ENCODE results near the gene PLPP1.

The PLPP1 gene

DNA sequence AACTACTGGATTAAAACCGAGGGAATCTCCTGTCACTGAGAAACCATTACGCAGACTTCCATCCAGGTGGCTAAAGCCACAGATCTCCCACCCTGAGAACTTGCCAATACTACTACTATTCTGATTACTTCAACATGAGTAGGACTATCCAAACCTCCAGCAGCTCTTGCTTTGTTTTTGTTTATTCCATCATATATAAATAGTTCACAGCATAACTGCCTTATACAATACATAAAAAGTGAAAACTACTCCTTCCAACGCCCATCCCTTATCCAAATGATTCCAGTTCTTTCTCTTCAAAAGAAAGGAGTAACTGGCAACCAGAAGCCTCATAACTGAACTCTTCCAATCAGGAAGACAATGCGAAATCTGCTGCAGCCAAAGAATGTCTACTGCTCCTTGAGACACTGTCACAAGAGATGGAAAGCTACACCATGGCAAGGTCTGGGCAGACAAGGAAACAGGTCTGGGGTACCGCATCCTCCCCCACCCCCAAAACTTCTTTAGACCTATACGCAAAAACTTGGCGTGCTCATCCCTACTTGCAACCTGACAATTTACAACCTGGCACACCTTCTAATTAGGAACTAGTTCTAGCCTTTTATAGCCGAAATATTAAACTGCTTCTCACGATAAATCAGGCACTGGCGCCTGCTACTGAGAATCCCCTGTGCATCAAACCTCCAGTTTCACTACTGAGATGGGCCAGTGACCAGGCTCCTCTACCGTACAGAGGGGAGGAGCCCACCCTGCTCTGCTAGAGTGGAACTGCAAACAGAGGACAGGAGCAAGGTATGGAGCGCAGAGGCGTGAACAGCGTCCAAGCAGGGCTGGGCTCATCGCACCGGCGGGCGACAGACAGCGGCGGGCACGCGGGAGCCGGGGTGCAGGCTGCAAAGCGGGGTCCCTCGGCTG is 986 bp downstream of the PLPP1 start:
- TF ChIP-seq, protein P1, sequence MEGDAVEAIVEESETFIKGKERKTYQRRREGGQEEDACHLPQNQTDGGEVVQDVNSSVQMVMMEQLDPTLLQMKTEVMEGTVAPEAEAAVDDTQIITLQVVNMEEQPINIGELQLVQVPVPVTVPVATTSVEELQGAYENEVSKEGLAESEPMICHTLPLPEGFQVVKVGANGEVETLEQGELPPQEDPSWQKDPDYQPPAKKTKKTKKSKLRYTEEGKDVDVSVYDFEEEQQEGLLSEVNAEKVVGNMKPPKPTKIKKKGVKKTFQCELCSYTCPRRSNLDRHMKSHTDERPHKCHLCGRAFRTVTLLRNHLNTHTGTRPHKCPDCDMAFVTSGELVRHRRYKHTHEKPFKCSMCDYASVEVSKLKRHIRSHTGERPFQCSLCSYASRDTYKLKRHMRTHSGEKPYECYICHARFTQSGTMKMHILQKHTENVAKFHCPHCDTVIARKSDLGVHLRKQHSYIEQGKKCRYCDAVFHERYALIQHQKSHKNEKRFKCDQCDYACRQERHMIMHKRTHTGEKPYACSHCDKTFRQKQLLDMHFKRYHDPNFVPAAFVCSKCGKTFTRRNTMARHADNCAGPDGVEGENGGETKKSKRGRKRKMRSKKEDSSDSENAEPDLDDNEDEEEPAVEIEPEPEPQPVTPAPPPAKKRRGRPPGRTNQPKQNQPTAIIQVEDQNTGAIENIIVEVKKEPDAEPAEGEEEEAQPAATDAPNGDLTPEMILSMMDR (IDR thresholded peaks at IDR 0.05; ENCODE audit: extremely low read depth, missing control alignments), result no peak
- DNase-seq (ENCODE audit: low spot score), result peak; percentile 75

GRCh38 chr5:55530669-55531068 is 4.1 kb downstream of the PLPP1 start:
- TF ChIP-seq, protein P1 (IDR thresholded peaks at IDR 0.05; ENCODE audit: extremely low read depth, missing control alignments), result no peak
- no peak for DNase-seq (ENCODE audit: low spot score)

- TF ChIP-seq, protein P1 (IDR thresholded peaks at IDR 0.05; ENCODE audit: extremely low read depth, missing control alignments), result no peak
- DNase-seq (ENCODE audit: low spot score), result no peak
Observed at GRCh38 chr5:55524816-55525215, 9.9 kb downstream of the PLPP1 start.

GRCh38 chr5:55523293-55523692 is 11.5 kb downstream of the PLPP1 start:
- TF ChIP-seq, protein P1 (IDR thresholded peaks at IDR 0.05; ENCODE audit: extremely low read depth, missing control alignments), result no peak
- no peak for DNase-seq (ENCODE audit: low spot score)

DNA sequence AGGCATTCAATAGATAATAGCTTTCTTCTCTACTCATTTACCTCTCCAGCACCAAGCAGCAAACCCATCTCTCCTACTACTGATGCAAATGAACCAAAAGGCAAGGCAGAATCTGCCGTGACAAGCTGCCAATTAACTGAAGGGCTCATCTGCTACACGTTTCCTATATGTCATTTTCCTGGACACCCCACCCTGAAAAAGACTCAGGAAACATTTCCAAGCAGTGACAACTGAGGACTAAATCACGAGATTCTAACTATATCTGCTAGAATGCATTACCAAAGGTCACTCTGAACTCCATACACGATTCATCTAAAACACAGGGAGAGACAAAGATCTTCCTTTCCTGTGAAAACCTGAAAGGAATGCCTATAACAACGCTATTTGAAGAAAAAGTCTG is 12.9 kb downstream of the PLPP1 start:
- DNase-seq (ENCODE audit: low spot score), result no peak
- TF ChIP-seq, protein P1 (IDR thresholded peaks at IDR 0.05; ENCODE audit: extremely low read depth, missing control alignments), result no peak

- TF ChIP-seq, protein P1 (IDR thresholded peaks at IDR 0.05; ENCODE audit: extremely low read depth, missing control alignments), result no peak
- no peak for DNase-seq (ENCODE audit: low spot score)
Observed at GRCh38 chr5:55520117-55520839, 14.5 kb downstream of the PLPP1 start.

- TF ChIP-seq, protein P1 (IDR thresholded peaks at IDR 0.05; ENCODE audit: extremely low read depth, missing control alignments), result no peak
- no peak for DNase-seq (ENCODE audit: low spot score)
Observed at GRCh38 chr5:55518831-55519390, 15.9 kb downstream of the PLPP1 start.
